Ishikawa (cell line): ENCODE data around the gene SMIM9.

Source experiments
- CREB1 ChIP-seq: IDR thresholded peaks from 2 replicates; pipeline ENCODE4 v1.6.1; 2012; ENCODE audit warnings: low read depth
- EGR1 ChIP-seq: IDR thresholded peaks from 2 replicates; pipeline ENCODE4 v1.6.1; 2012
- EP300 ChIP-seq: IDR thresholded peaks from 2 replicates; pipeline ENCODE4 v1.6.1; 2012; ENCODE audit warnings: borderline replicate concordance
- FOXM1 ChIP-seq: IDR thresholded peaks from 2 replicates; pipeline ENCODE4 v1.6.1; 2012; ENCODE audit warnings: low read depth, borderline replicate concordance
- NFIC ChIP-seq: IDR thresholded peaks from 2 replicates; pipeline ENCODE4 v1.6.1; 2012
- RAD21 ChIP-seq: IDR thresholded peaks from 2 replicates; pipeline ENCODE4 v1.6.1; 2012; ENCODE audit warnings: low read depth
- TAF1 ChIP-seq: IDR thresholded peaks from 2 replicates; pipeline ENCODE4 v1.6.1; 2012; ENCODE audit warnings: low read depth, mild to moderate bottlenecking
- TEAD4 ChIP-seq: IDR thresholded peaks from 2 replicates; pipeline ENCODE4 v1.6.1; 2012
- ZBTB7A ChIP-seq: IDR thresholded peaks from 2 replicates; pipeline ENCODE4 v1.6.1; 2012; ENCODE audit warnings: low read depth
- TF ChIP-seq, protein P1 (sequence below): IDR thresholded peaks from 2 replicates; pipeline ENCODE4 v1.6.1; 2012; ENCODE audit warnings: low read depth, mild to moderate bottlenecking
- TF ChIP-seq, protein P2 (sequence below): IDR thresholded peaks from 2 replicates; pipeline ENCODE4 v1.6.1; 2012

DNA sequence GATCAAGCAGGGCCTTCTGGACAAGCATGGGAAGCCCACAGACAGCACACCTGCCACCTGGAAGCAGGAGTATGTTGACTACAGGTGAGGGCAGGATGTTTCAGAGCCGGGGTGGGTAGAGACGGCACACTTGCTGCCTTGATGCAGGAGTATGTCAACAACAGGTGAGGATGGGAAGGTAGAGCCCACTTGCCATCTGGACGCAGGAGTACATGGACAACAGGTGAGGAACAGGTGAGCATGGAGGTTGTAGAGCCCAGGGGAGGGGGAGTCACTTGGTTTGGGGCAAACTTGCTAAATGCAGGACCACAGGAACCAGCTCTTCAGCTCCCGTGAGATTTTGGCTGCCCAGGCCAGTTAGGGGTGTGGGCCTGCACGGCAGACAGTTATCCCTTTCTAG, 59.8 kb downstream of the SMIM9 start:
- TF ChIP-seq EP300 (no peak), RAD21 (no peak), TAF1 (no peak), ZBTB7A (no peak), FOXM1 (no peak), EGR1 (no peak), CREB1 (no peak), TEAD4 (no peak), NFIC (no peak)
- TF ChIP-seq, protein P1, sequence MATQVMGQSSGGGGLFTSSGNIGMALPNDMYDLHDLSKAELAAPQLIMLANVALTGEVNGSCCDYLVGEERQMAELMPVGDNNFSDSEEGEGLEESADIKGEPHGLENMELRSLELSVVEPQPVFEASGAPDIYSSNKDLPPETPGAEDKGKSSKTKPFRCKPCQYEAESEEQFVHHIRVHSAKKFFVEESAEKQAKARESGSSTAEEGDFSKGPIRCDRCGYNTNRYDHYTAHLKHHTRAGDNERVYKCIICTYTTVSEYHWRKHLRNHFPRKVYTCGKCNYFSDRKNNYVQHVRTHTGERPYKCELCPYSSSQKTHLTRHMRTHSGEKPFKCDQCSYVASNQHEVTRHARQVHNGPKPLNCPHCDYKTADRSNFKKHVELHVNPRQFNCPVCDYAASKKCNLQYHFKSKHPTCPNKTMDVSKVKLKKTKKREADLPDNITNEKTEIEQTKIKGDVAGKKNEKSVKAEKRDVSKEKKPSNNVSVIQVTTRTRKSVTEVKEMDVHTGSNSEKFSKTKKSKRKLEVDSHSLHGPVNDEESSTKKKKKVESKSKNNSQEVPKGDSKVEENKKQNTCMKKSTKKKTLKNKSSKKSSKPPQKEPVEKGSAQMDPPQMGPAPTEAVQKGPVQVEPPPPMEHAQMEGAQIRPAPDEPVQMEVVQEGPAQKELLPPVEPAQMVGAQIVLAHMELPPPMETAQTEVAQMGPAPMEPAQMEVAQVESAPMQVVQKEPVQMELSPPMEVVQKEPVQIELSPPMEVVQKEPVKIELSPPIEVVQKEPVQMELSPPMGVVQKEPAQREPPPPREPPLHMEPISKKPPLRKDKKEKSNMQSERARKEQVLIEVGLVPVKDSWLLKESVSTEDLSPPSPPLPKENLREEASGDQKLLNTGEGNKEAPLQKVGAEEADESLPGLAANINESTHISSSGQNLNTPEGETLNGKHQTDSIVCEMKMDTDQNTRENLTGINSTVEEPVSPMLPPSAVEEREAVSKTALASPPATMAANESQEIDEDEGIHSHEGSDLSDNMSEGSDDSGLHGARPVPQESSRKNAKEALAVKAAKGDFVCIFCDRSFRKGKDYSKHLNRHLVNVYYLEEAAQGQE = no peak
- TF ChIP-seq, protein P2, sequence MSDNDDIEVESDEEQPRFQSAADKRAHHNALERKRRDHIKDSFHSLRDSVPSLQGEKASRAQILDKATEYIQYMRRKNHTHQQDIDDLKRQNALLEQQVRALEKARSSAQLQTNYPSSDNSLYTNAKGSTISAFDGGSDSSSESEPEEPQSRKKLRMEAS = no peak
